NCI-H128 (cell line): Measurements from ENCODE around the gene RNF220.

Experiments
- DNase-seq: peaks from one replicate; lab custom pipeline; 2025; ENCODE audit not compliant: unreplicated experiment; lab: John Stamatoyannopoulos, UW

Gene RNF220

DNA sequence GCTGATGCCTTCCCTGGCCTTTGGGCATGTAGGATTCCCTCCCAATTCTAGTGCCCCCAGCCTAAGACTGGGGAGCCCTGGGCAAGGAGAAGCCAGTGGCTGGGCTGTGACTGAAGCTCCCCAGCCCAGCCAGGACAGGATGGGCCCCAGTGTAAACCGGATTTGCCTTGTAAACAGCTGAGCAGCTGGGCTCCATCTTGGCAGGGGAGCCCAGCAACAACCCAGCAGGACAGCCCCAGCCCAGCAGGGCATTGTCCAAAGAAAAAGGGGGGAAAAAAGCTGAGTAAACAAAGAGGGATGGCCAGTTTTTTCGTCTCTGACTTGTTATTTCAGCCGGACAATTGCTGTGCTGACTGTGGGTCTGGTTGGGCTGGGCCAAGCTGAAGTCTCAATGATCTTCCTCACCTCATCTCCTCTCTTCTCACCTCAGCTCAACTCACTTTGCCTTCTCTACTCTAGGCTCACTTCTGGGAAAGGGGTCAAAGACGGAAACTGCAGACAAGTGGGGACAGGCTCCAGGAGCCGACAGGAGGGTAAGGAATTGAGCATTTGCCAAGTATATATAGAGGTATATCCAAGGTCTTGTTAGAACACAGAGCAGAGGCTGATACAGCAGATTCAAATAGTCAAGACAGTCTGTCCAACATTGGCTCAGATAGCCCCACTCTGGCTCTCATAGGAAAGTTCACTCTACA, 171.5 kb downstream of the RNF220 start:
- DNase-seq, result no peak

DNA sequence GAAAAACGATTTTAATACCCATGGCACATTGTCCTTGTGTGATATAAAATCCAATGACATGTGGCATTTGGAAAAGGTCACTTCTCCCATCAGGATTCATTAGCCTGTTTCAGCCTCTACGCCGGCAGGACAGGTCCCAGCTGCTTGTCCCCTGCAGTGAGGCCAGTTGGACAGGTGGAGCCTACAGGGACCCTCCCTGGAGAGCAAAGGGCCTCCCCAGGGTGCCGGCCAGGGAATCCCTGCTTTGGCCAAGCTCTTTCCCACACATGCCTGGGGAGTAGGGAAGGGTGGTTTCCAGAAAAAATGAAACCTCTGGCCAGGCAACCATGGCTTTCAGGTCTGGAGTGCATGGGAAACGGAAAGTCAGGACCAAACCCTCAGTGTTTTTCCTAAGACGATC, 176.2 kb downstream of the RNF220 start:
- no peak for DNase-seq

DNA sequence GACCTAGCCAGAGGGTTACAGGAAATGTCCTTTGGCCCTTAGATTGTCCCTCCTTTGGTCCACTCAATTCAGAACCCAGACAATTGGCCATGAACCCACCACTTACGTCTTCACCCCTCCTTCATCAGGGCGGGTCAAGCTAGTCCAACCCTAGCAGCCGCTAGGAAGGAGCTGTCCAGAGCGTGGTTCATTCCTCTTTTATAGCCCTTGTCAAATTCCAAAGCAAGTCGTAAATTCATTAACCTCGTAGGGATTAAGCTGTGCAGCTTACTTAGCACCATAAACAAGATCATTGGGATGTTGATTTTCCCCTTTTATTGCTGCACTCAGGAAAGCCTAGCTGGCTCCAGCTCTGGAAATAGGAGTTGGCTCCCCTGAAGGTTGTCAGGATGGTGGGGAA, 179.1 kb downstream of the RNF220 start:
- DNase-seq, result no peak

DNA sequence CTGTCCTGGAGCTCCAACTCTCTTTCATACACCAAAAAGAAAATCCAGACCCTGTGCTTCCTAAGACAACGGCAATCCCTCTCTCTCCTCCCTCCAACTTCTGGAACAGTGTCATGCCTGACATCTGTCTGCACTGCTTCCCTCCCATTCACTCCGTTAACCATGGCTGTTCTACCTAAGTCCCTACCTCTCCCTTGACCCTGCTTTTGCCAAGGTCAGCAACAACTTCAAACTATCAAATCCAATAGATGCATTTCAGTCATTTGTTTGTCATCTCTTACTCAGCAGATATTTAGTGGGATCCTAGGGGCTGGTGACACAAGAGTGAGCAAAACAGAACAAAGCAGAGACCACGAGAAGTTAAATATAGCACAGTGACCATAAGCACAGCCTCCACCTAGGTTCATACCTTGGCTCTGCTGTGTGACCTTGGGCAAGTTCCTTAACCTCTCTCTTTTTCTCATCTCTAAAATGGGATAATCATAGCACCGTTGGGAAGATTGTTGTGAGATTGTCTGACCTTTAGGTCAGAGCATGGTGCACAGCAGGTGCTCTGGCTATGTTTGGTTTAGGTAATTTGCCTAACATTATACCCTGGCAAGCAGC, 180.4 kb downstream of the RNF220 start:
- DNase-seq, result no peak

DNA sequence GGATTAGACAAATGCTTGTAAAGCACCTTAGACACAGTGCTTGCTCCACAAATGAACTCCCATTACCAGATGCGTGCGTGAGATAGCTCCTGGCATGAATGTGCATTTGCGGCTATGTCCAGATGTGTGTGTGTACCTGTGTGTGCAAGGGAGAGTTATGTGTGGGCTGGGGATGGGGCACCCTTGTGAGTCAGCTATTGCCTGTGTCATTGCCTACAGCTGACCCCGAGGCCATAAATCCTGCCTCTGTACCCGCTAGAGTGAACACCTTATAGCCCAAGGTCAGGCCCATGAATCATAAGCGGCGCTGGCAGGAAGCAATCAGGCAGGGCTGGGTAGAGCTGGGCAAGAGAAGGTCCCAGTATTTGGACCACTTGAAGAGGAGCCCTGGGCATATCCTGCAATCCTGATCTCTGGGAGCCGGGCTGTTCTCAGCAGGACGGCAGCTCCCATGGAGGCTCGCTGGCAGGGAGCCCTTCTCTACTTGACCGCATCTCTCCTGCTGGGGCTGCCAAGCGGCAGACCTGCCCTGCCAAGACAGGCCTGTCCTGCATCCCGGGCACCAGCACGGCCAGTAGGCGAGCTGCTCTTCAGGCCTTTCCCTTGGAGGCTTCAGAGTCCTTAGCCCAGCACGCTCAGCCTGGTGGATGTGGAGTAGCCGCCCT, 182.9 kb downstream of the RNF220 start:
- no peak for DNase-seq

DNA sequence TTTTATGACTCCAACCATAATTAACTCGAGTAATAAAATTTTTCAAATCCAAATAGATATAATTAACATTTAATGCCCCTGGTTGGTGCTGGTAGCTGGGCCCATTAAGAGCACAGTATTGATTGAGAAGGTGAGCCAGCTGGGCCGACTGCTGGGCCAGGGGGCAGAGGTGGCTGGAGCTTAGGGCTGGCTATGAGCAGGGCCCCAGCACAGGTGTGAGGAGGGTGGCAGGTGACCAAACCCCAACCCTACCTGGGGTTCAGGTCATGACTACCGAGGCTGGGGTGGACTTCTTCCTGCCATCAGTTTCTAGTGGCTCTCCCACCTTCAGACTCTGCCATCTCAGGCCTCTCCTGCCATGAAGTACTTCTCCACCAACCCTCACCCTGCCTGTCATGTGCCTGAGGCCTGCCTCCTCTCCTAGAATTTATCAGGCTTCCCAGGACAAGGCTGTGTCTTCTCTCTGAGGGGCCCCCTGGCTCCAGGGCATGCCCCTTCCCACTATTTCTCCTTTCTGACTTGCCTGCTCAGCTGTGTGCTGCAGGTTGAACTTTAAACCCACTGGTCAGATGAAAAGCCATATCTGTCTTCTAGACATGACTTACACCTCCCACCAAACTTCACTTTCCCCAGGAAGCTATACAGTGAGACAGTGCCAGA, 183.6 kb downstream of the RNF220 start:
- no peak for DNase-seq

DNA sequence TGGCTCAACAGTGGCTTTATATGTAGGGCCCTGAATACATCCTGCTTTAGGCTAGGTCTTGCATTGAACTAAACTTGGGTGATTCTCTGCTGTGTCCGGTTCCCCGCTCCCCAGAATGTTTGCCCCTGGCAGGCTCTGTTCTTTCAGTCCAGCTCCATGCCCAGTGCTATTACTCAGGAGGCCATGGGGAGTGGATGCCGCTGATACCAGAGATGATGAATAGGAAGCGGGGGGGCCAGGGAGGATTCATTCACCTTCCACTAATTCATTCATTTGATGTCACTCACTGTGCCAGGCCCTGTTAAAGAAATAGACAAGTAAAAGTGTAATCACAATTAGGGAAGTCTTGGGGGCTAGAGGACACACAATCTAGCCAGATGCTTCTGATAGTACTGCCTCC, 185.4 kb downstream of the RNF220 start:
- DNase-seq, result no peak

DNA sequence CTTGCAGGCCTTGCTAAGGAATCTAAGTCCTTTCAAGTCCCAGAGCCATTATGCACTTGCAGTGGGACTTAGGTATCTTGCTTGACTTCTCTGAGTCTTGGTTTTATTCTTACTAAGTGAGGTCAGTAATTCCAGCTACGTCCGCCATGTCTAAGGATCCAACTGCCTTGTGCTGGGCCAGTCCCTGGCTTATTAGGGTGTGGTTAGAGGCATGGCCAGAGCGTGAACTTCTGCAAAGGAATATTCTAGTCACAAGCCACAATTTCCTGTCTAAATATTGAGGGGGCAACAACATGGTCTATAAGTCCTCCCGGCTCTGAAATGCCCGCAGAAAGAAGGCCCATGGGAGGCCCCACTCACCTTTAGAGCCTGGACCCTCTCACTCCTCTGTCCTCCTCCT, 186.3 kb downstream of the RNF220 start:
- no peak for DNase-seq

DNA sequence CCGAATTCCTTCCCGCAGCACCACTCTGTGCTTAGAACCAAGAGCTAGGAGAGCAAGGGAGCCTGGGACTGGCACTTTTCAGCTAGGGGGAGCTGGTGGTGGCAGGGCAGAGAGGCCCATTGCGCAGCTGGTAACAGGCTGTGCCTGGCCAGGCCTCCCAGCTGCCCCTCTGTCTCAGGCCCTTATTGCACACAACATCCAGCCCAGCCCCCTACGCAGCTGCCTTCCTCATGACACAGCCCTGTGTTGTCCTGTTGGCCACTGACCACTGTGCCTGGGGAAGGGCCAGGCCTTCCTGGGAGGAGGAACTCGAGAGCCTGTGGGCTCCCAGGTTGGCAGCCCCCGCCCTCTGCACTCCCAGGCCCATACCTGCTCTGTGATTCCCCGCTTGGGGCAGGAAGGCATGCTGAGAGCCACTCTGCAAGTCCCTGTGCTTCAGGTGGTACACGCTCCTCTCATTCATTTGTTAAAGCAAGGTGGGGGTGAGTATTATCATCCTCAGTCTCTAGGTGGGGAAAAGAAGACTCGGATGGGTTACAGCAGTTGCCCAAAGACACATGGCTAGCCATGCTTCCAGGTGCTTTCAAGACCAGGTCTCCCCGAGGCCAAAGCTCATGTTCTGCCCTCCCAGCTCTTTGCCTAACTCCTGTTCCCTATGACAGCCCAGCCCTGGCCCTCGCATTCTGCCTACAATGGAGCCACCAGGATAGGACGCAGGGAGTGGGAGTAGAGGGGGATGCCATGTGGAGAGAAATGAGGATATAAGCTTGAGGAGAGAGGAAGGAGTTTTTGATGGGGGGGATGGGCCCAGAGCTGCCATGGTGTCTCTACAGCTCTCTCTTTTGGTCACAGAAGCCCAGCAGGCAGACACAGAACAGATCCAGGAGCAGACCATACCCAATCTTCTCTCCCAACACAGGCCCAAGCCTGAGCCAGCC, 187.4 kb downstream of the RNF220 start:
- no peak for DNase-seq

DNA sequence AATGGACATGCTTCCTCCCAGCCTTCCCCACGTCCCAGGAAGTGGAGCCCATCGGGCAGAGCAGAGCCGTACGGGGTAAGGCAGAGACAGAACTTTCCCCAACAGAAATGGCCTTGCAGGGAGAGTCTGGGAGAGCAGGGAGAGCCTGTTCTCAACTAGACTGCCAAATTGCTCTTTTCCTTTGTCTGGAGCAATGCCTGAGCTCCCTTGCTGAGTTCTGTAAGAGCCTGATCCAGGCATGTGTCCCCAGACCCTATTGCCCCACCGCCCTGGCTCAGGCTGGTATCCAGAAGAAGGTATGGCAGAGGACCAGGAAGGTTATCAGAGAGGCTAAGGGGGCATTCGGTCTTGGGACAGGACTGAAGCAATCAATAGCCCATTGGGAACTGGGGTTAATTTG, 189.3 kb downstream of the RNF220 start:
- DNase-seq, result no peak

DNA sequence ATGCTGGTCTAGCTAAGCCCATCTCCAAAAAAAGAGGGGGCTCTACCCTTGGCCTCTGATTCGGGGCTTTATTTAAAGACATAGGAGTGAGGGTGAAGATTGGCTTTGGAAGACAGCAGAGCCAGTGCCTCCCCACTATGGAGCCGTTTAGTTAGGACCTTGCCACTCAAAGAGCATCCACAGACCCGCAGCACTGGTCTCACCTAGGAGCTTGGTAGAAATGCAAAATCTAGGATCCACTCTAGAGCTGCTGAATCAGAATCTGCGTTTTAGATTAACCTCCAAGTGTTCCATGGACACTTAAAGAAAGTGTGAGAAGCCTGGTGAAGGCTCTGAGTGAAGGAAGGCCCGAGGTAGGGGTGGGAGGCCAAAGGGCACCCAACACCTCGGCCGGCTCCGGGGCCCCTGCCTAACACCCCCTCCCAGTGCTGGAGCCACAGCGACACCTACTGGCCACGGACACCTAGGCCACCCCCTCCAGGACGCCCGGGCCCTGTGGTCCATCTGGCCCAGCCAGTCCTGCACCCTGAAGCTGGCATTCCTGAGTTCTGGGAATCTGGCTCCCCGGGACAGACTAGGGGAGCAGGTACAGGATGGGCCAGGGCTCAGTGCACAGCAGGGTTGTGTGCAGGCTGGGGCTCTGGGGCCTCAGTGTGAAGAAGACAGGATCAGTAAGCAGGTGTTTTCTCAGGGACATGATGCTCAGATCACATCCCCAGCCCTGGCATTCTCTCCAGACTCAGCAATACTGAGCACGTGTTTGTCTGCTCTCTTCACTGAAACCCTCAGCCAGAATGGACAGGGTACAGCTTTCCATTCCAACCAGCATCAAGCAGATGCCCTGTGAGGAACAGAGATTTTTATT, 190.0 kb downstream of the RNF220 start:
- DNase-seq, result peak; percentile 23

DNA sequence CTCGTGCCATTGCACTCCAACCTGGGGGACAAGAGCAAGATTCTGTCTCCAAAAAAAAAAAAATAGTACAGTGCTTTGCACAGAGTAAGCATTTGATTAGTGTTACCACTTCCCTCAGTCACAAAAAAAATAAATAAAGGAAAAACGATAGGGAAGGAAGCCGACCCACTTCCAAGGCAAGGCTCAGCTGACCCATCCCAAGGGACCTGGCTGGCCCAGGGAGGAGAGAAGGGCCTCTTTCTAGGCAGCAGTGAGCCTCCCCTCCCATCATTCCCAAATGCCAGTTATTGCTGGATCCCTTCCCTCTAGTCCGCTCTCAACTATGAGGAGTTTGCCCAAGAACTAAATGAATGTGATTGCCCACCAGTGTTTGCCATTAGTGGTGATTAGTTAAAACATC, 191.5 kb downstream of the RNF220 start:
- DNase-seq, result no peak

DNA sequence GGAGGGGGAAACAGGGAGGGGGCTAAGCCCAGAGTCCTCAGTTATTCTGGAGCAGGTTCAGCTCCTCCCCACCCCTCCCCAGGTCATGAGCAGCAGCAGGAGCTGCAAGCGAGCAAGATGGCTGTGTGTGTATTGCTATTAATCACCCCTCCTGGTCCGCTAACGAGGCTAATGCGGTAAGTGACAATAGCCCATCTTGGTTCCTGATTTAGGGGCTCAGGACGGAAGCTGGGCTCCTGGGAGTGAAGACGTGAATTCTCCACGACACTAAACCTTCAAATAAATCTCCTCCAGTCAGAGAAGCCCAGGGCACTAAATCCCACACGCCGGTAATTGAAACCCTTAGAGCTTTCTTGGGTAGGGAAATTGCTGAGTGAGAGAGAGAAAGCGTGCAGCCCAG, 193.1 kb downstream of the RNF220 start:
- no peak for DNase-seq

DNA sequence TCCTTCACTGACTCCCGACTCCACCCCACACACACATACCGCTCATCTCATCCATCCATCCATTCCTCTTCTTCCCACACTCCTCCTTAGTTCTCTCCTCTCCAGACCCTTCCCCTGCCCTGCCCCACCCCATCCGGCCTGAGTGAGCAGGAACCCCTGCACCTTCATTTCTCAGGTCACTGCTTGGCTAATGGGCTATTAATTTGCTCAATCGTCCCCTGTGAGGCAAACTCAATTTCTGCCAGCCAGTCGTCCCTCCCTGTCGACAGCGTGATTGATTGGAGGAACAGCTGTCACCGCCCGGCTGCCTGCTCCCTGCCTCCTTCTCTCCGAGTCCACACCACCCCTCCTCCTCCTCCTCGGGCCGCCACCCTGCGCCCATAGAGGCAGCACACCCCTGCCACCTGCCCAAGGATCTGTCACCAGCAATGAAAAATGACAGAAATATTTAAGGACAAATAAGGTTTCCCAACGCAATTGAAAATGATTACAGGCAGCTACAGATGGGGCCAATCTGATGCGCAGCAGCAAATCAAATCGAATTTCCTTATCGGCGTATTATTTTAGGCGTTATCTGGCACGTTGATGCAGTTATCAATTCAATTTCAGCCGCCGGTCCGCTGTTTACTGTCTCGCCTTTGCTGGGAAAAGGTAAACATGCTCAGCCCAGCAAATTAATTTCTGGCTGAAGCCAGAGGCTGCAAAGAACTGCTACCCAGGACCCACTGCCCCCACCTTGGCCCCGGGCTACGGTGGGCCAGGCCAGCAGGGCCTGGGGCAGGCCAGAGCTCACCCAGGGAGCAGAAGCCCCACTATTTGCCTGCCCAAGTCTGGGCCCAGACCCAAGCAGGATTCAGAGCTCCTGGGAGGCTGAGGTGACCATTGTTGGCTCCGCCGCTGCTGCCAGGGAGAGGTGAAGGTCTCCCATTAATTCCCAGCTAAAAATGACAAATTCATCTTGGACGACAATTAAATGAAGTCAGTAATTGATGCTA, 197.9 kb downstream of the RNF220 start:
- DNase-seq, result peak; percentile 25

DNA sequence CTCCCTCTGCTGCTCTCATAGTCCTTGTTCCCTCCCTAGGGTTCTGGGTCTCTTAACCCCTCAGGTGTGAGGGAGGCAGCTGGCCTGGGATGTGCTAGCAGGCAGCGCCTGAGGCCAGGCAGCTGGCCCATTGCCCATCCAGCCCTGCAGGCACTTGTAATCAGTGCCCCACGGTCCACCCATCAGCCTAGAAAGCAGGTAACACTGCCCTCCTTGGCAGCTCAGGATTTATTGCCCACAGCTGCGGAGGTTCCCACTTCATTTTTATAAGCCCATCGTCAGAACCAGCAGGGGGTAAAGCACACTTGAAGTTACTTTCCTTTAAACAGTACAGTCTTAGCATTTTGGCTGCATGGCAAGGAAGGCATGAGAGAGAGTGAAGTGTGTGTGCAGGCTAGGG, 198.7 kb downstream of the RNF220 start:
- peak; percentile 89 for DNase-seq

DNA sequence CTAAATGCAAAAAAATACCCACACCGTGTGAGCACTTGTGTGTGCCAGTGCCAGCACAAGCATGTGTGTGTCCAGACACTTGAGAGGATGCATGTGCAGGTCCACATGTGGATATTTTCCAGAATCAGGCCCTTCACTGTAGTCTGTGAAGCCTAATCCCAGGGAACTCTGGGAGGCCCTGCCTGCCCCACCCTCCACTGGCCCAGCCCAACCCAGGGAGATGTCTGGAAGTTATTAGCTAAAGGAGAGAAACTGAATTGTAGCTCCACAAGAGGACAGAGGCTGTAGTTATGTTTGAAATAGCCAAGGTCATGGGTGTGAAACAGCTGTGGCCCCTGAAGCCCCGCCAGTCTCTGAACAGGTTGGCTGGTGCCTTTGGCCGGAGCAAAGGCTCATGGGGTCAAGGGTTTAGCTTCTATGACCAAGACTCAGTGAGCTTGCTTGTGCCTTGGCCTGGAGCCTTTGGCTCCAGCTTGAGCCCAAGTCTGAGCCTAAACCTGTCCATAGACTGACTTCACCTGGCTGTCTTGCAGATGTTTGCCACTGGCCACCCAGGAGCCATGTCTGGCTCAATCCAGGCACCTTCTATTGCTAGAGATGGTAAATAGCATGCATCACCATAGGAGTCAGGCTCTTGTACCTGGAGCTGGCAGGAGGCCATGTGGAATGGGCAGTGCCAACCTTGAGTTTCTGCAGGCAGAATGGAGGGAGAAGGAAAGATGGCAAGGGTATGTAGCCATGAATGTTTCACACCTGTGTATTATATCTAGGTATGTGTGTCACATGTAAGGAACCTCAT, 199.3 kb downstream of the RNF220 start:
- DNase-seq, result no peak

DNA sequence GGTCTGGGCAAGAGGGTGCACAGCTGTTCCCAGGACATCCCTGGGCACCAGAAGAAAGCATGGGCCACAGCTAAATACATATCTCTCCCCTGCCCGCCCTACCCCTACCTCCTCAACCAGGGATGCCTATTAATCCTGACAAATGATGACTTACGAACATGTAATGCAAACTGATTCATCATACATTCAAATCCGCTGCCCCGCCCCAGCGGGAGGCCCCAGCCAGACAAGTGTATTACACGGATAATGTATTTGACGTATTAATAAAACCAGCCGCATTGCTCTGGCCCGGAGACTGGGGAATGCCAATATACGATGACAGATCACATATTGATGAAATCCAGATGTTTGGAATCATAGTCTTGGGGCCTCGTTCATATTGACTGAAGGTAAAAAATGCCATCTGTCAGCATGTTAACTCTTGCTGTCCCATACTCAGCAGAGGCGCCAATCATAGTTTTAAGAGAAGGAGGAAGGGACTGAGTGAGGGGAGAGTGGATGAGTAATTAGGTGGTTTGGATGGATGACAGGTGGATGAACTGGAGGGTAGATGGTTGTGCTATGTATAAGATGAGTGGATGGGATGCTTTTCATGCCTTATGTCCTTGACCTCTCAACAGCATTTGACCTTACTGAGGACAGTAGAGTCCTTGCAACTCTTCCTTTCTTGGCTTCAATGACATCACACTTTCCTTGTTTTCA, 201.0 kb downstream of the RNF220 start:
- DNase-seq, result no peak
